Progenitor cell of endocrine pancreas (in vitro differentiated cells): ENCODE measurements around the gene MCRS1. TPM values are rescaled to one million over a fixed set of nuclear protein-coding genes. Genes with fewer than 3 reads are reported as not detected.

Source experiments
- DNase-seq: peaks from one replicate; pipeline ENCODE4 v3.0.0; 2021; ENCODE audit warnings: low spot score; ENCODE audit not compliant: unreplicated experiment
- H3K27ac Mint-ChIP-seq: 2 replicates; pipeline ENCODE4 v1.8.0; 2021; ENCODE audit warnings: mild to moderate bottlenecking, moderate library complexity, mixed read lengths
- H3K27me3 Mint-ChIP-seq: 2 replicates; pipeline ENCODE4 v1.8.0; 2021; ENCODE audit warnings: mixed read lengths
- H3K36me3 Mint-ChIP-seq: 2 replicates; pipeline ENCODE4 v1.8.0; 2022; ENCODE audit warnings: mixed read lengths; ENCODE audit not compliant: insufficient read depth
- H3K4me1 Mint-ChIP-seq: 2 replicates; pipeline ENCODE4 v1.8.0; 2021; ENCODE audit warnings: low read depth, mixed read lengths
- H3K4me3 Mint-ChIP-seq: 2 replicates; pipeline ENCODE4 v1.8.0; 2021; ENCODE audit warnings: low read depth, mild to moderate bottlenecking, moderate library complexity, mixed read lengths
- H3K9me3 Mint-ChIP-seq: 2 replicates; pipeline ENCODE4 v1.8.0; 2021; ENCODE audit warnings: low read depth, mixed read lengths
- CTCF ChIP-seq: fragments of 200-600 bp; sonication (generic); IDR thresholded peaks from one replicate; pipeline ENCODE4 v1.5.0; 2021; ENCODE audit warnings: antibody characterized with exemption, mild to moderate bottlenecking; ENCODE audit not compliant: unreplicated experiment
- total RNA-seq: library from RNA; stranded (reverse); gene quantifications from 2 replicates; pipeline ENCODE4 v1.2.1, GENCODE V29; 2021

The MCRS1 gene
- total RNA-seq, 1 donor from 2014 or later, result 92.6 TPM

DNA sequence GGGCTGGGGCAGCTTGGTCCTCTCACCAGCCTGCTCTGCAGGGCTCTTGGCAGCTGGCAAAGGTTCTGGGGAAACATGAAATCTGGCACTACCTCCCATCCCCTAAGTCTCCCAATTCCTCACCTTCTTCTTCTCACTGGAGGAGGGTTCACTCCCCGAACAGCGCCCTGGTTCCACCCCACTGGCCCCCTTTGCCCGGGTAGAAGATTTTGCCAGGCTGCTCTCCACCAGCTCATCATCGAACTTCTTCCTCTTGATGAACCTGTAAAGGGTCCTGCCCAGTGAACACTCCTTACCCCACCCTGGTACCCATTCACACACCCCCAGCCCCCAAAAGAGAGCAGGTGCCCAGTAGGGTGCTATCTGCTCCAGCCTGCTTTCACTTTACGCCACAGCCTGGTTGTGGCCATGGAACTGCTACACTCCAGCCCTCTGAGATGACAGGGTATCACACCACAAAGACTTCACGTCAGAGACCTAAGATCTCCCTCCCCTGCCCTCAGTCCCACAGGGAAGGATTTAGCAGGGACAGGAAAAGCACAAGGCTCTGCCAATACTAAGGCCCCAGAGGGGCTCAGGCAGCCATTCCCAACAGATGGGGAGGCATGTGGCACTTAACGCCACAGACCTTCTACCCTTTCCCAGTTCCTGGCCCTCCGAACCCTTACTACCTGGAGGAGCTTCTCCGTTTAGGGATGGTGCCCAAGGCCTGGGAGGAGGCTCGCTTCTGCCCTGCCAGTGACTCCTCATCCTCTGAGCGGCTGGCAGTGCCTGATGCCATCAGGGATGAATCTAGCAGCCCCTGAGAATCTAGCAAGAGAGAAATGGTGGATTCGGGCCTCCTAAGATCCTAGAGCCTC is 2.3 kb downstream of the MCRS1 start:
- no peak for TF ChIP-seq CTCF
- H3K4me3 Mint-ChIP-seq, result no peak overlapping the region
- H3K36me3 Mint-ChIP-seq, result peaks cover 13% of the 10 kb centered on the region
- DNase-seq, result no peak
- peaks cover 12% of the 10 kb centered on the region for H3K4me1 Mint-ChIP-seq
- no peak overlapping the region for H3K27ac Mint-ChIP-seq
- H3K27me3 Mint-ChIP-seq, result no peaks in the 10 kb centered on the region
- H3K9me3 Mint-ChIP-seq, result no peaks in the 10 kb centered on the region

- no peak for TF ChIP-seq CTCF
Measured at GRCh38 chr12:49564686-49565405, 3.1 kb downstream of the MCRS1 start.

DNA sequence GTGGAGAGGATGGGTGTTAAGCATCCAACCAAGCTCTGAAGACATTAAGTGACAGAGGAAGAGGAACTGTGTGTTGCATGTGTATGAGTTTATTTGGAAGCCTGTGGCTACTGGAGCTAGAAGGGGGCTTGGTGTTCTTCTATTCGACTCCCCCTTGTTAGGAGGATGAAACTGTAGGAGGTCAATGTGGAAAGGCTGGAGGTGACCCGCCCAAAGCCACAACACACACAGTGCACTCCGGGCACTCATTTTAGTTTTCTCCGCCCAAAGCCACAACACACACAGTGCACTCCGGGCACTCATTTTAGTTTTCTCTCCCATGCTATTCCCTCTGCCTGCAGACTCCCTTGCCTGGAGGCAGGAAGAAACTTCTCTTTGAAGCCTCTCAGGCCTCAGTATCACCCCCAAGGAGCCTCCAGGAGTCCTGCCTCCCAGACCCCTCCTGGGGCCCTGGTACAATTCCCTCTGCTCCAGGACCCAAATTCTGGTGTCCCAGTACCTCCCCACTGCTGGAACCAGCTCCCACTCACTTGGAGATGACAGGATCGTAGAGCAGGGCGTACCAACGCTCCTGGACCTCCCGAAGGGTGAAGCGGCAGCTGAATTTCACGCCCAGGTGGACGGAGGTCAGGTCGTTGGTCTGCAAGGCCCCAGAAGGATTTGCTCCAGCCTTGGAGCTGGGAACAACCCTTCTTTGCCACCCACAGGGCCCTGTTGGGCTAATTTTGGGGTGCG is 3.8 kb downstream of the MCRS1 start:
- H3K4me1 Mint-ChIP-seq, result peaks cover 11% of the 10 kb centered on the region
- peaks cover 16% of the 10 kb centered on the region for H3K36me3 Mint-ChIP-seq
- DNase-seq, result no peak
- no peak overlapping the region for H3K4me3 Mint-ChIP-seq
- H3K9me3 Mint-ChIP-seq, result no peaks in the 10 kb centered on the region
- no peaks in the 10 kb centered on the region for H3K27me3 Mint-ChIP-seq
- H3K27ac Mint-ChIP-seq, result no peak overlapping the region
- TF ChIP-seq CTCF, result no peak

More at GRCh38 chr12:49564686-49565405, 3.1 kb downstream of the MCRS1 start:
- H3K4me3 Mint-ChIP-seq, result no peak overlapping the region
- peaks cover 11% of the 10 kb centered on the region for H3K4me1 Mint-ChIP-seq
- H3K27me3 Mint-ChIP-seq, result no peaks in the 10 kb centered on the region
- no peaks in the 10 kb centered on the region for H3K9me3 Mint-ChIP-seq
- H3K36me3 Mint-ChIP-seq, result peaks cover 14% of the 10 kb centered on the region
- DNase-seq, result no peak
- H3K27ac Mint-ChIP-seq, result no peak overlapping the region

GRCh38 chr12:49562831-49563230 is 5.1 kb downstream of the MCRS1 start:
- H3K9me3 Mint-ChIP-seq, result no peaks in the 10 kb centered on the region
- H3K27ac Mint-ChIP-seq, result no peak overlapping the region
- DNase-seq, result no peak
- peaks cover 18% of the 10 kb centered on the region for H3K36me3 Mint-ChIP-seq
- TF ChIP-seq CTCF, result no peak
- no peak overlapping the region for H3K4me3 Mint-ChIP-seq
- H3K27me3 Mint-ChIP-seq, result no peaks in the 10 kb centered on the region
- peaks cover 6% of the 10 kb centered on the region for H3K4me1 Mint-ChIP-seq

DNA sequence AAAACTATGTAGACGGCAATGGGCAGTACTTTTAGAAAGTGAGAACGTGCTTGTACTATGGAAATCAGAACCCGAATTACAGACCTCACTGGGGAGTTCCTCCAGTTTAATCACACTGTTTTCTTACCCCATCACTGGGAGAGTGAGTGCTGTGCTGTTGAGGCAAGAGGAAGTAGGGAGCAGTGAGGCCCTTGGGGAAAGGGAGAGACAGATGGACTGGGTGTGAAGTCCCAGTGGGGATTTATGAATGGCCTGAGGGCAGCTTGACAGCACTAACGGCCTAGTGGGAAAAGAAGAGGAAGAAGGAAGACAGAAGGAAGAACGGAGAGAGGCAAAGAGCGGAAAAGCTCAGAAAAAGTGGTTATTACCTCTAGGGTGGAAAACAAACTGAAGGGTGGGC is 5.7 kb downstream of the MCRS1 start:
- Mint-ChIP-seq H3K27ac (no peak overlapping the region), H3K36me3 (peaks cover 18% of the 10 kb centered on the region), H3K27me3 (no peaks in the 10 kb centered on the region), H3K9me3 (no peaks in the 10 kb centered on the region), H3K4me3 (no peak overlapping the region), H3K4me1 (peaks cover 3% of the 10 kb centered on the region)
- no peak for DNase-seq
- no peak for TF ChIP-seq CTCF
